ENCODE results near the gene AZIN2. TPM values are rescaled to one million over a fixed set of nuclear protein-coding genes. Genes with fewer than 3 reads are reported as not detected.

The AZIN2 gene
- total and polyA plus RNA-seq, 2 donors (not counting 3 experiments of a cell fraction or from before 2014, with no cell fraction given) = 0.91 to 1.4 TPM

DNA sequence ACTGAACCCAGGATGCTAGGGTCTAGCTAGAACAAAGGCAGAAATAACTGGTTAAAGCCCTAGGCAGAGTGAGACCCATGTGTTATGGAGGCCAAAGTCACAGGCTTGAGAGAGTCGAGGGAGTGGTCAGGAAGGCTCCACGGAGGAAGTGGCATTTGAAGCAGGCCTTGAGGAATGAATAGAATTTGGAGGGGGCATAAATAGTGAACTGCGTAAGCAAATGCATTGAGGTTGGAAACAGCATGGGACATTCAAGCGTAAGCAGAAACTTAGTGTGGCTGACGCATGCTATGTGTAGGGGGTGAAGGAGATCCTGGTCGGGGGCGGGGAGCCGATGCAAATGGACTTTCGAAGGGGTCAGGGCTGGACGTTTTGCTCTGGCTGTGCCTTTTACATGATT, 11.5 kb downstream of the AZIN2 start:
- CTCF ChIA-PET = interaction anchor here (0.9 to 4.1 kb wide), 5 partner anchors 35 to 520 kb away, joined by 3 to 16 read pairs (median 5); no protein-coding TSS in a partner anchor
- no TSS peak for BruUV-seq (replicated peaks)

GRCh38 chr1:33093004-33093403, 12.1 kb downstream of the AZIN2 start:
- no peaks in the 10 kb centered on the region for H3K36me3 ChIP-seq (ENCODE audit: control insufficient read depth in 2 of 2, extremely low read depth in 1 of 2, insufficient read depth in 2 of 2, low read length in 2 of 2)
- H3K27ac ChIP-seq (ENCODE audit: insufficient read depth, low read depth, low read length) = no peak overlapping the region
- H4K20me1 ChIP-seq (replicated peaks; ENCODE audit: control insufficient read depth, extremely low read depth, insufficient read depth, low read length) = no peaks in the 10 kb centered on the region
- dilution Hi-C loops (cut with MboI; ENCODE audit: extremely low pct_ligation_motif_present, low sequenced_read_pairs) = no loop called here
- H3K27me3 ChIP-seq (ENCODE audit: control insufficient read depth in 2 of 2, insufficient read depth in 2 of 2, low read length in 2 of 2) = no peaks in the 10 kb centered on the region
- FAIRE-seq (no peak), DNase-seq (ENCODE audit: low read depth, low spot score) (no peak)
- no peaks in the 10 kb centered on the region for H3K4me1 ChIP-seq (ENCODE audit: control insufficient read depth, extremely low read depth, insufficient read depth, low read length)
- H3K79me2 ChIP-seq (ENCODE audit: control insufficient read depth, insufficient read depth, low read length) = no peaks in the 10 kb centered on the region
- H3K4me2 ChIP-seq (ENCODE audit: insufficient read depth, low read length) = no peak overlapping the region
- H3K9me1 ChIP-seq (replicated peaks; ENCODE audit: control insufficient read depth, extremely low read depth, insufficient read depth, low read length) = no peaks in the 10 kb centered on the region
- H3K4me3 ChIP-seq (replicated peaks in 1 of 3; ENCODE audit: insufficient read depth in 1 of 3, low read depth in 1 of 3, low read length in 3 of 3) = no peak overlapping the region
- no peak overlapping the region for H3K9ac ChIP-seq (replicated peaks; ENCODE audit: extremely low read depth, insufficient read depth, low read length)
- no peak for TF ChIP-seq POLR2AphosphoS5 (IDR thresholded peaks at IDR 0.05; ENCODE audit: insufficient read depth, low read depth, low read length)
- TF ChIP-seq POLR2A (IDR thresholded peaks at IDR 0.05; ENCODE audit: low read depth, low read length) = no peak
- TF ChIP-seq MYC (IDR thresholded peaks at IDR 0.05; ENCODE audit: low read depth, low read length) = no peak
- no peak for TF ChIP-seq GATA2 (IDR thresholded peaks at IDR 0.05; ENCODE audit: insufficient read depth, insufficient read length, low read depth, low read length)
- TF ChIP-seq FOS (IDR thresholded peaks at IDR 0.05; ENCODE audit: borderline replicate concordance, insufficient read depth, low read length) = no peak
- TF ChIP-seq EZH2 (IDR thresholded peaks at IDR 0.05; ENCODE audit: borderline replicate concordance, low read depth, low read length, severe bottlenecking) = no peak
- no peak for TF ChIP-seq CTCF (IDR thresholded peaks at IDR 0.05; ENCODE audit: extremely low read depth in 1 of 2, insufficient read depth in 1 of 2, low read depth in 1 of 2, low read length in 2 of 2)
- TF ChIP-seq MAX (IDR thresholded peaks at IDR 0.05; ENCODE audit: insufficient read depth, insufficient read length) = no peak
- TF ChIP-seq JUN (IDR thresholded peaks at IDR 0.05; ENCODE audit: borderline replicate concordance, insufficient read depth, insufficient read length, low read depth) = no peak
- no peaks in the 10 kb centered on the region for H3K9me3 ChIP-seq (replicated peaks; ENCODE audit: control insufficient read depth, insufficient read depth, low read length)
- intact Hi-C loops (cut with micrococcal nuclease) = no loop called here
- no peak overlapping the region for H2AFZ ChIP-seq (ENCODE audit: low read depth, low read length)
- POLR2A ChIA-PET = no interaction called here
- BruUV-seq (replicated peaks) = no TSS peak
- CTCF ChIA-PET = interaction anchor here (0.9 to 4.1 kb wide), 7 partner anchors 34 to 519 kb away, joined by 3 to 16 read pairs (median 4); no protein-coding TSS in a partner anchor

More for the DNA sequence above, 11.5 kb downstream of the AZIN2 start:
- no peaks in the 10 kb centered on the region for H3K4me1 ChIP-seq (ENCODE audit: control insufficient read depth, extremely low read depth, insufficient read depth, low read length)
- no peaks in the 10 kb centered on the region for H3K27me3 ChIP-seq (ENCODE audit: control insufficient read depth in 2 of 2, insufficient read depth in 2 of 2, low read length in 2 of 2)
- no peaks in the 10 kb centered on the region for H3K9me3 ChIP-seq (replicated peaks; ENCODE audit: control insufficient read depth, insufficient read depth, low read length)
- H3K4me3 ChIP-seq (replicated peaks in 1 of 3; ENCODE audit: insufficient read depth in 1 of 3, low read depth in 1 of 3, low read length in 3 of 3) = no peak overlapping the region
- H3K36me3 ChIP-seq (ENCODE audit: control insufficient read depth in 2 of 2, extremely low read depth in 1 of 2, insufficient read depth in 2 of 2, low read length in 2 of 2) = no peaks in the 10 kb centered on the region
- no peak overlapping the region for H2AFZ ChIP-seq (ENCODE audit: low read depth, low read length)
- no peak overlapping the region for H3K4me2 ChIP-seq (ENCODE audit: insufficient read depth, low read length)
- intact Hi-C loops (cut with micrococcal nuclease) (no loop called here), dilution Hi-C loops (cut with MboI; ENCODE audit: extremely low pct_ligation_motif_present, low sequenced_read_pairs) (no loop called here)
- H3K27ac ChIP-seq (ENCODE audit: insufficient read depth, low read depth, low read length) = no peak overlapping the region
- POLR2A ChIA-PET = no interaction called here
- H3K9ac ChIP-seq (replicated peaks; ENCODE audit: extremely low read depth, insufficient read depth, low read length) = no peak overlapping the region
- TF ChIP-seq GATA2 (IDR thresholded peaks at IDR 0.05; ENCODE audit: insufficient read depth, insufficient read length, low read depth, low read length) (no peak), MYC (IDR thresholded peaks at IDR 0.05; ENCODE audit: low read depth, low read length) (no peak), EZH2 (IDR thresholded peaks at IDR 0.05; ENCODE audit: borderline replicate concordance, low read depth, low read length, severe bottlenecking) (no peak), POLR2A (IDR thresholded peaks at IDR 0.05; ENCODE audit: low read depth, low read length) (no peak), JUN (IDR thresholded peaks at IDR 0.05; ENCODE audit: borderline replicate concordance, insufficient read depth, insufficient read length, low read depth) (no peak), POLR2AphosphoS5 (IDR thresholded peaks at IDR 0.05; ENCODE audit: insufficient read depth, low read depth, low read length) (no peak), FOS (IDR thresholded peaks at IDR 0.05; ENCODE audit: borderline replicate concordance, insufficient read depth, low read length) (no peak)
- no peaks in the 10 kb centered on the region for H3K9me1 ChIP-seq (replicated peaks; ENCODE audit: control insufficient read depth, extremely low read depth, insufficient read depth, low read length)
- DNase-seq (ENCODE audit: low read depth, low spot score) = no peak
- no peak for FAIRE-seq
- H4K20me1 ChIP-seq (replicated peaks; ENCODE audit: control insufficient read depth, extremely low read depth, insufficient read depth, low read length) = no peaks in the 10 kb centered on the region
- no peaks in the 10 kb centered on the region for H3K79me2 ChIP-seq (ENCODE audit: control insufficient read depth, insufficient read depth, low read length)
